ENCODE measurements around the gene SKI. TPM values are rescaled to one million over a fixed set of nuclear protein-coding genes. Genes with fewer than 3 reads are reported as not detected.

The SKI gene
- total RNA-seq, 6 experiments from 2014 or later = 23.7 to 84.8 (median 31.4) TPM

DNA sequence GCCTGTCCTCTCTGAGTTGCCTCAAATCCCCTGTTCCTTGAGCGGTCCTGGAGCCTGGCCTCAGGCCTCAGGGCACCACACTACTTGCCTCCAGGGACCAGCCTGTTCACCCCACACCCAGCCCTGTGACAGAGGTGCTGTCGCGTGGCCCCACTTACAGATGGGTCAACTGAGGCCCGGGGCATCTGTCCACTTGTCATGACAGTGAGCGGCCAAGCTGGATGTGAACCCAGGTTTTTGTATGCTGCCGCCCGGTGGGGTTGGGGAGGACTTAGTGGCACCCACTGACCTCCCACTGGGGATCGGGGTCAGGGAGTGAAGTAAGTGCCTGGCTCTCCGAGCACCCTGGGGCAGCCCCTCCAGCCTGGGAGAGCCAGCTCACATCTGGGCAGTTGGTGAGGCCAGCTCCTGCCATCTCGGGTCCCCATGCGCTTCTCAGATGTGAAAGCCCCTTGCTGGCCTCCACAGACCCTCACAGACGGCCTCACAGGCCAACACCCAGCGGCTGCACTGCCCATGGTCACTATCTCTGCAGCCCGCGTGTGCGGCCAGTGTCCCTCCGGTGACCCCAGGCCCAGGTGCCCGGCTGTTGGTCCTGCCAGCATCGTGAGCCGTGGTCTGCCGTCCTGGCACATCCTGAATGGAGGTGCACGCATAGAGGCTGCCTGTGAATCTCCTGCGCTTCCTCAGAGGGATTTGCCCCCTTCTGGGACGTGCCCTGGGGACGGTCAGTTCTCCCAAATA, 24.3 kb upstream of the SKI start:
- Histone ChIP-seq H3K36me3 (no peaks in the 10 kb centered on the region), H3K27me3 (no peaks in the 10 kb centered on the region), H3K9me3 (no peaks in the 10 kb centered on the region), H3K27ac (peak overlapping the region; percentile 39 to 76 (median 57)), H3K4me1 (peaks cover 0 to 34% (median 17%) of the 10 kb centered on the region in 4 donors), H3K4me3 (peak overlapping the region; percentile 33 to 52 (median 38))
- intact Hi-C loops (cut with DNase I) = no loop called here
- 98% methylated on average over 6 of the region's 25 CpGs for WGBS (ENCODE audit: insufficient coverage, low coverage, low lambda C conversion rate, missing lambda C conversion rate)
- TF ChIP-seq POLR2A (IDR thresholded peaks at IDR 0.05) = no peak
- TF ChIP-seq, protein P1, sequence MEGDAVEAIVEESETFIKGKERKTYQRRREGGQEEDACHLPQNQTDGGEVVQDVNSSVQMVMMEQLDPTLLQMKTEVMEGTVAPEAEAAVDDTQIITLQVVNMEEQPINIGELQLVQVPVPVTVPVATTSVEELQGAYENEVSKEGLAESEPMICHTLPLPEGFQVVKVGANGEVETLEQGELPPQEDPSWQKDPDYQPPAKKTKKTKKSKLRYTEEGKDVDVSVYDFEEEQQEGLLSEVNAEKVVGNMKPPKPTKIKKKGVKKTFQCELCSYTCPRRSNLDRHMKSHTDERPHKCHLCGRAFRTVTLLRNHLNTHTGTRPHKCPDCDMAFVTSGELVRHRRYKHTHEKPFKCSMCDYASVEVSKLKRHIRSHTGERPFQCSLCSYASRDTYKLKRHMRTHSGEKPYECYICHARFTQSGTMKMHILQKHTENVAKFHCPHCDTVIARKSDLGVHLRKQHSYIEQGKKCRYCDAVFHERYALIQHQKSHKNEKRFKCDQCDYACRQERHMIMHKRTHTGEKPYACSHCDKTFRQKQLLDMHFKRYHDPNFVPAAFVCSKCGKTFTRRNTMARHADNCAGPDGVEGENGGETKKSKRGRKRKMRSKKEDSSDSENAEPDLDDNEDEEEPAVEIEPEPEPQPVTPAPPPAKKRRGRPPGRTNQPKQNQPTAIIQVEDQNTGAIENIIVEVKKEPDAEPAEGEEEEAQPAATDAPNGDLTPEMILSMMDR (IDR thresholded peaks at IDR 0.05) = no peak
- DNase-seq (peak in 2 of 3 donors; percentile 58 to 59), ATAC-seq (no peak)

DNA sequence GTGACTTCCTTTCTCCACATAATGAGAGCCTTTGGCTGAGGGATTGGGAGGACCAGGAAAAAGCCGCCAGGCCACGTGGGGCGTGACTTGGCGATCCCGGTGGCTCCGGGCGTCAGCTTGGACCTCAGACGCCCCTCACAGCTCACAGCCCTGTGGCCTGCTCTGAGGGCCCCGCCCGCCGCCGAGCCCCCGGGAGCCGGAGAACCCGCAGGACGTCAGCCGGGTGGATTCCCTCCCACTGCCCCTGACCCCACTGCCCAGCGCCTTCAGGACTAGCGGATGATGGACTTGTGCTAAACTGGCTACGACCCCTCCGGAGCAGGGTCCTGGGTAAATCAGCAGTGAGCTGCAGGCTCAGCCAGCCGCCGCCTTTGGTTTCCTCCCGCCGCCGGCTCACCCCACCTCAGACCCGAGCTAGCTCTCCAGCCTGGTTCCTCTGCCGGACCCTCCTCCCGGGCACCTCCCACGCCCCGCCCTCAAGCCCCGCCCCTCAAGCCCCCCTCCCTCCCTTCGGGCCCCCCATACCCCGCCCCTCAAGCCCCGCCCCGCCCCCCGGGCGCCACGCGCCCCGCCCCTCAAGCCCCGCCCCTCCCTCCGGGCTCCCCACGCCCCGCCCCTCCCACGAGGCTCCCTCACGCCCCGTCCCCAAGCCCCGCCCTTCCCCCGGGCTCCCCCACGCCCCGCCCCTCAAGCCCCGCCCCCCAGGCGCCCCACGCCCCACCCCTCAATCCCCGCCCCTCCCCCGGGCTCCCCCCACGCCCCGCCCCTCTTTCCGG, 23.5 kb upstream of the SKI start:
- Histone ChIP-seq H3K4me3 (peak overlapping the region; percentile 33 to 52 (median 38)), H3K4me1 (peaks cover 0 to 36% (median 17%) of the 10 kb centered on the region in 4 donors), H3K27me3 (no peaks in the 10 kb centered on the region), H3K9me3 (no peaks in the 10 kb centered on the region), H3K27ac (peak overlapping the region; percentile 39 to 76 (median 57)), H3K36me3 (no peaks in the 10 kb centered on the region)
- DNase-seq (peak; percentile 88 to 91 (median 91)), ATAC-seq (peak; percentile 47 to 53 (median 51))
- 6% methylated on average over 13 of the region's 60 CpGs for WGBS (ENCODE audit: insufficient coverage, low coverage, low lambda C conversion rate, missing lambda C conversion rate)
- TF ChIP-seq POLR2A (IDR thresholded peaks at IDR 0.05) = peak; percentile 40
- TF ChIP-seq, protein P1 (IDR thresholded peaks at IDR 0.05) = no peak
- intact Hi-C loops (cut with DNase I) = no loop called here

DNA sequence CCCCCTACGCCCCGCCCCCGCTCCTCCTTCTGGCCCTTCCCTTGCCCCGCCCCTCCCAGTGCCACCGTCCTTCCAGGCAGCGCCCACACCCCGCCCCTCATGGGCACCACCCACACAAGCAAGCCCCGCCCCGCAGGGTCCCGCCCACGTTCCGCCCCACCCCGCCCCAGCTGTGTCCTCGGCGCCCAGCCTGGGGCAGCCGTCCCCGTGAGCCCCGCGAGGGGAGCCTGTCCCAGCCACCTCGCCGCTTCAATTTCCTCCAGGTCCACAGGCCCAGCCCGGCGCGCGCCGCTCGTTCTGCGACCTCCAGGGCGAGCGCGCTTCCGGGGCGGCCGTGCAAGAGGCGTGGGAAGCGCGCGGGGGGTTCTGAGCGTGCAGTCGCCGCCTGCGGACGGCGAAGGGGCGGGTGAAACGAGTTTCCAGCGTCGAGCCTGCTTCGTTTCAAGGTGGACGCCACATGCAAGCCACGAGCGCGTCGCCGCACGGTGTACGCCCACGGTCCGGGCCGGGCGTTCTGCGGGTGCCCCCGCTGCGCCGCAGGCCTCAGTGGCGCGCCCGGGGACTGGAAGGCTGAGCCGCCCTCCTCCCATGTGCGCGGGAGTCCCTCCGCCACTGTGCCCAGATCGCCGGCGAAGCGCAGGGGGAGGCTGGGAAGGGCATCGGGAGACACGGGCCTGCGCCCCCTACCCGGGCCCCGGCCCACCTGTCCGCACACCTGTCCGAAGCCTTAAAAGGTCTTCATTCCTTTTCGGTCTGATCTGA, 22.7 kb upstream of the SKI start:
- peak; percentile 99 for DNase-seq
- ATAC-seq = peak; percentile 75 to 82 (median 79)
- Histone ChIP-seq H3K4me1 (peaks cover 0 to 36% (median 17%) of the 10 kb centered on the region in 4 donors), H3K27ac (peak overlapping the region; percentile 71 to 97 (median 72)), H3K27me3 (no peaks in the 10 kb centered on the region), H3K36me3 (no peaks in the 10 kb centered on the region), H3K4me3 (peak overlapping the region; percentile 33 to 58 (median 45)), H3K9me3 (no peaks in the 10 kb centered on the region)
- TF ChIP-seq POLR2A (IDR thresholded peaks at IDR 0.05) = peak; percentile 72
- TF ChIP-seq, protein P1 (IDR thresholded peaks at IDR 0.05) = no peak
- WGBS (ENCODE audit: insufficient coverage, low coverage, low lambda C conversion rate, missing lambda C conversion rate) = 1% methylated on average over 31 of the region's 84 CpGs
- intact Hi-C loops (cut with DNase I) = no loop called here

DNA sequence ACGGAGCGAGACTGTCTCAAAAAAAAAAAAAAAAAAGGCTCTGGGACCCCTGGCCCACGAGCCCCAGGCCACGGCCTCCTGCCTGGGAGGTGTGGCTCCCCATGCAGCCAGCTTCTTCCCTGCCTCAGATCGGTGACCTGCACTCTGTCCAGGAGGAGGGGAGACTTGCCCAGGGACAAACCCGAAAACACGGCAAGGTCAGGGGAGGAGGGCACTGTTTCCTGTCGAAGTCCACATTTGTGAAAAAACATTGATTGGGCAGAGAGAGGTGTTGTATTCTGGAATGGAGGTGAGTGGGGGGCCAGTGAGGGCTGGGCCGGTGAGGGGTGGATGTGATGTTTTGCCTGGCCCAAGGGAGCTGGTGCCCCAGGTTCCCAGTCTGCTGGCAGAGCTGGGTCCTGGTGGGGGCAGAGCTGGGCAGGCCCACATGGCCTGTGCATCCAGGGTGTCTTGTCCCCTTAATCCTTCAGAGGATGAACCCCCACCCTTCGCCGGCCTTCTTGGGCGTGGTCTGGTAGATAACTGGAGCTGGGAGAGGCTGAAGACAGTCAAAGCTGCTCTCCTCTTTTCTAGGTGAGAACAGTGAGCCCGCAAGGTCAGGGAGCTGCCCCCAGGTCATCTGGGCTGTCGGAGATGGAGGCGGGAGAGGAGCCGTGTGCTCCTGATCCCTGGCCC, 21.2 kb upstream of the SKI start:
- Histone ChIP-seq H3K27me3 (no peaks in the 10 kb centered on the region), H3K4me3 (peak overlapping the region in 2 of 3 donors; percentile 55 to 58), H3K36me3 (no peaks in the 10 kb centered on the region), H3K4me1 (peaks cover 0 to 36% (median 17%) of the 10 kb centered on the region in 4 donors), H3K27ac (peak overlapping the region; percentile 92 to 97 (median 97)), H3K9me3 (no peaks in the 10 kb centered on the region)
- DNase-seq (peak in 2 of 3 donors; percentile 84 to 88), ATAC-seq (peak; percentile 3 to 40 (median 18))
- 8% methylated on average over 4 of the region's 16 CpGs for WGBS (ENCODE audit: insufficient coverage, low coverage, low lambda C conversion rate, missing lambda C conversion rate)
- TF ChIP-seq, protein P1 (IDR thresholded peaks at IDR 0.05) = no peak
- peak; percentile 24 for TF ChIP-seq POLR2A (IDR thresholded peaks at IDR 0.05)
- intact Hi-C loops (cut with DNase I) = no loop called here
